Endodermal cell (in vitro differentiated cells): ENCODE data around the gene CNPY4. TPM values are rescaled to one million over a fixed set of nuclear protein-coding genes. Genes with fewer than 3 reads are reported as not detected.

Experiments used
- DNase-seq: peaks from one replicate; pipeline ENCODE4 v3.0.0-alpha.2; 2017
- H3K27ac ChIP-seq: 2 replicates; pipeline ENCODE4 v1.5.1; 2013; ENCODE audit warnings: mild to moderate bottlenecking, low read depth, low read length, moderate library complexity
- H3K27me3 ChIP-seq: 2 replicates; pipeline ENCODE4 v1.6.1; 2013; ENCODE audit warnings: mild to moderate bottlenecking, low read length, moderate library complexity; ENCODE audit not compliant: insufficient read depth, control insufficient read depth, poor library complexity, severe bottlenecking
- H3K36me3 ChIP-seq: 2 replicates; pipeline ENCODE4 v1.7.0; 2013; ENCODE audit warnings: mild to moderate bottlenecking, low read length, moderate library complexity; ENCODE audit not compliant: control insufficient read depth, insufficient read depth
- H3K4me1 ChIP-seq: one replicate; pipeline ENCODE4 v1.7.0; 2013; ENCODE audit warnings: low read length; ENCODE audit not compliant: control insufficient read depth, insufficient read depth
- H3K4me3 ChIP-seq: 2 replicates; pipeline ENCODE4 v1.5.1; 2013; ENCODE audit warnings: mild to moderate bottlenecking, low read length, moderate library complexity
- H3K9ac ChIP-seq: 2 replicates; pipeline ENCODE4 v1.6.1; 2013; ENCODE audit warnings: mild to moderate bottlenecking, low read length, moderate library complexity; ENCODE audit not compliant: poor library complexity, severe bottlenecking; ENCODE audit errors: extremely low read depth
- H3K9me3 ChIP-seq: 2 replicates; pipeline ENCODE4 v1.6.1; 2013; ENCODE audit warnings: mild to moderate bottlenecking, low read length, moderate library complexity; ENCODE audit not compliant: control insufficient read depth
- H3K27ac Mint-ChIP-seq: 2 replicates; pipeline ENCODE4 v1.8.0; 2020; ENCODE audit warnings: mixed read lengths
- H3K27me3 Mint-ChIP-seq: 2 replicates; pipeline ENCODE4 v1.8.0; 2021; ENCODE audit warnings: mild to moderate bottlenecking, mixed read lengths; ENCODE audit not compliant: insufficient read depth
- H3K36me3 Mint-ChIP-seq: 2 replicates; pipeline ENCODE4 v1.8.0; 2020; ENCODE audit warnings: low read depth, mixed read lengths
- H3K4me1 Mint-ChIP-seq: 2 replicates; pipeline ENCODE4 v1.8.0; 2020; ENCODE audit warnings: mixed read lengths
- H3K4me3 Mint-ChIP-seq: 2 replicates; pipeline ENCODE4 v1.8.0; 2020; ENCODE audit warnings: mild to moderate bottlenecking, moderate library complexity, mixed read lengths
- H3K9me3 Mint-ChIP-seq: 2 replicates; pipeline ENCODE4 v1.8.0; 2020; ENCODE audit warnings: mild to moderate bottlenecking, mixed read lengths
- CTCF ChIP-seq: fragments of 200-600 bp; sonication (generic); conservative IDR thresholded peaks from 2 replicates; pipeline ENCODE4 v1.5.0; 2021; ENCODE audit warnings: antibody characterized with exemption, mild to moderate bottlenecking
- WGBS, 2 experiments: methylation state at CpG; one replicate each; pipeline versions ENCODE4 v1.1.5 to v1.1.7; 2013; ENCODE audit warnings: missing lambda C conversion rate in 2 of 2, mixed read lengths in 1 of 2; ENCODE audit not compliant: insufficient coverage in 1 of 2, insufficient read length in 1 of 2; 5-methylcytosine and 5-hydroxymethylcytosine counted together
- total RNA-seq, 2 donors: library from RNA; stranded (reverse); fragmentation: NEBNext Ultra II Directional in 1 of 2; extraction: Animal tissue kit (Norgen Biotek cat#: 25700) in 1 of 2; gene quantifications; 2 replicates in 1 of 2; 3 replicates in 1 of 2; pipeline ENCODE4 v1.2.1, GENCODE V29; 2021

Gene CNPY4
- total RNA-seq, 2 donors from 2014 or later: 16.2 to 19.4 TPM

DNA sequence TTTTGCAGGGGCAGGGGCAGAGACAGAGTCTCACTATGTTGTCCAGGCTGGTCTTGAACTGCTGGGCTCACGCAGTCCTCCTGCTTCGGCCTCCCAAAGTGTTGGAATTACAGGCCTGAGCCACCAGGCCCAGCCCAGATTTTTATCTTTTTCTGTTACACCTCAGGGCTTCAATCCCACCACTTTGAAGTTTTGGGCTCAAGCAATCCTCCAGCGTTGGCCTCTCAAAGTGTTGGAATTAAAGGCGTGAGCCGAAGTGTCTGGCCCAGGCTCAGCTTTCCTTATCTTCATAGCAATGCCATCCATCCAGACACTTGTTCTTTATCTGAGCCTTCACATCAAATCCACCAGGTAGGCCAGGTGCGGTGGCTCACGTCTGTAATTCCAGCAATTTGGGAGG is 4.4 kb upstream of the CNPY4 start:
- Histone ChIP-seq H3K4me1 (no peaks in the 10 kb centered on the region), H3K27me3 (no peaks in the 10 kb centered on the region), H3K9ac (peak overlapping the region; percentile 6), H3K36me3 (peaks cover 35% of the 10 kb centered on the region), H3K4me3 (no peak overlapping the region), H3K9me3 (no peaks in the 10 kb centered on the region), H3K27ac (no peak overlapping the region)
- Mint-ChIP-seq H3K27ac (no peak overlapping the region), H3K27me3 (no peaks in the 10 kb centered on the region), H3K9me3 (no peaks in the 10 kb centered on the region), H3K36me3 (peaks cover 50% of the 10 kb centered on the region), H3K4me1 (peaks cover 6% of the 10 kb centered on the region), H3K4me3 (no peak overlapping the region)
- DNase-seq: no peak
- 97 to 98% methylated on average over 7 of the region's 7 CpGs for WGBS, 2 experiments
- no peak for TF ChIP-seq CTCF

- no peak for TF ChIP-seq CTCF
- Mint-ChIP-seq H3K9me3 (no peaks in the 10 kb centered on the region), H3K36me3 (peaks cover 23% of the 10 kb centered on the region), H3K4me1 (peaks cover 8% of the 10 kb centered on the region), H3K27me3 (no peaks in the 10 kb centered on the region), H3K4me3 (peak overlapping the region; percentile 99), H3K27ac (peak overlapping the region; percentile 99)
- H3K4me3 ChIP-seq: peak overlapping the region; percentile 95
- H3K9ac ChIP-seq: peak overlapping the region; percentile 88
- 21 to 22% methylated on average over 9 to 18 of the region's 18 CpGs for WGBS, 2 experiments
- H3K9me3 ChIP-seq: no peaks in the 10 kb centered on the region
- no peaks in the 10 kb centered on the region for H3K4me1 ChIP-seq
- peak overlapping the region; percentile 99 for H3K27ac ChIP-seq
- peaks cover 19% of the 10 kb centered on the region for H3K36me3 ChIP-seq
- no peaks in the 10 kb centered on the region for H3K27me3 ChIP-seq
- DNase-seq: no peak
Observed at GRCh38 chr7:100118388-100119071, 904 bp upstream of the CNPY4 start.

GRCh38 chr7:100119970-100120732 is 717 bp downstream of the CNPY4 start:
- 19 to 33% methylated on average over 12 to 19 of the region's 19 CpGs for WGBS, 2 experiments
- no peak overlapping the region for H3K27ac ChIP-seq
- Mint-ChIP-seq H3K27ac (peak overlapping the region; percentile 99), H3K4me1 (peaks cover 8% of the 10 kb centered on the region), H3K9me3 (no peaks in the 10 kb centered on the region), H3K36me3 (peaks cover 17% of the 10 kb centered on the region), H3K27me3 (no peaks in the 10 kb centered on the region), H3K4me3 (peak overlapping the region; percentile 99)
- peaks cover 6% of the 10 kb centered on the region for H3K36me3 ChIP-seq
- H3K9ac ChIP-seq: peak overlapping the region; percentile 88
- TF ChIP-seq CTCF: no peak
- peak overlapping the region; percentile 95 for H3K4me3 ChIP-seq
- DNase-seq: peak; percentile 90
- H3K27me3 ChIP-seq: no peaks in the 10 kb centered on the region
- no peaks in the 10 kb centered on the region for H3K4me1 ChIP-seq
- H3K9me3 ChIP-seq: no peaks in the 10 kb centered on the region
